ENCODE results near the gene GAGE12G. TPM values are rescaled to one million over a fixed set of nuclear protein-coding genes. Genes with fewer than 3 reads are reported as not detected.

The GAGE12G gene
- total RNA-seq, 1 donor from 2014 or later = not detected

- no peaks in the 10 kb centered on the region for H4K20me1 ChIP-seq (ENCODE audit: insufficient read depth, low read length)
- no peak overlapping the region for H3K4me3 ChIP-seq (ENCODE audit: insufficient read depth, low read depth, low read length)
- no peak for DNase-seq (ENCODE audit: low read depth)
- H3K27me3 ChIP-seq (ENCODE audit: insufficient read depth, low read length) = no peaks in the 10 kb centered on the region
- H3K4me3 Mint-ChIP-seq (ENCODE audit: unreplicated experiment) = no peak overlapping the region
- H3K27ac ChIP-seq (ENCODE audit: low read depth, low read length) = no peak overlapping the region
- H3K4me2 ChIP-seq (ENCODE audit: low read length) = no peak overlapping the region
- no peaks in the 10 kb centered on the region for H3K79me2 ChIP-seq (ENCODE audit: insufficient read depth, low read length)
- H3K4me1 Mint-ChIP-seq (ENCODE audit: low read depth, unreplicated experiment) = no peaks in the 10 kb centered on the region
- no peaks in the 10 kb centered on the region for H3K36me3 Mint-ChIP-seq (ENCODE audit: low read depth, unreplicated experiment)
- FAIRE-seq = peak; percentile 89
- no peak overlapping the region for H2AFZ ChIP-seq (ENCODE audit: low read depth, low read length)
- no peak overlapping the region for H3K9ac ChIP-seq (ENCODE audit: low read length)
- TF ChIP-seq EZH2 (IDR thresholded peaks at IDR 0.05; ENCODE audit: insufficient read depth, low read length) (no peak), CTCF (IDR thresholded peaks at IDR 0.05; ENCODE audit: insufficient read depth, low read depth, low read length) (no peak)
- H3K27ac Mint-ChIP-seq (ENCODE audit: unreplicated experiment) = no peak overlapping the region
- no peaks in the 10 kb centered on the region for H3K36me3 ChIP-seq (ENCODE audit: insufficient read depth, low read length)
- H3K9me3 ChIP-seq (ENCODE audit: insufficient read depth, low read depth, low read length) = no peaks in the 10 kb centered on the region
- H3K9me3 Mint-ChIP-seq (ENCODE audit: unreplicated experiment) = no peaks in the 10 kb centered on the region
- no peaks in the 10 kb centered on the region for H3K4me1 ChIP-seq (ENCODE audit: insufficient read depth, low read length)
- no peaks in the 10 kb centered on the region for H3K27me3 Mint-ChIP-seq (ENCODE audit: low read depth, unreplicated experiment)
Measured at GRCh38 chrX:49610718-49611310, 40.6 kb downstream of the GAGE12G start.

GRCh38 chrX:49618574-49618973 lies 48.4 kb downstream of the GAGE12G start:
- no peak overlapping the region for H3K4me3 Mint-ChIP-seq (ENCODE audit: unreplicated experiment)
- TF ChIP-seq CTCF (IDR thresholded peaks at IDR 0.05; ENCODE audit: insufficient read depth, low read depth, low read length) (no peak), EZH2 (IDR thresholded peaks at IDR 0.05; ENCODE audit: insufficient read depth, low read length) (no peak)
- H3K9me3 ChIP-seq (ENCODE audit: insufficient read depth, low read depth, low read length) = no peaks in the 10 kb centered on the region
- H3K79me2 ChIP-seq (ENCODE audit: insufficient read depth, low read length) = no peaks in the 10 kb centered on the region
- no peak for FAIRE-seq
- no peaks in the 10 kb centered on the region for H3K9me3 Mint-ChIP-seq (ENCODE audit: unreplicated experiment)
- no peaks in the 10 kb centered on the region for H4K20me1 ChIP-seq (ENCODE audit: insufficient read depth, low read length)
- H3K4me3 ChIP-seq (ENCODE audit: insufficient read depth, low read depth, low read length) = no peak overlapping the region
- no peaks in the 10 kb centered on the region for H3K36me3 ChIP-seq (ENCODE audit: insufficient read depth, low read length)
- H3K27me3 ChIP-seq (ENCODE audit: insufficient read depth, low read length) = no peaks in the 10 kb centered on the region
- H3K4me1 Mint-ChIP-seq (ENCODE audit: low read depth, unreplicated experiment) = no peaks in the 10 kb centered on the region
- H3K36me3 Mint-ChIP-seq (ENCODE audit: low read depth, unreplicated experiment) = no peaks in the 10 kb centered on the region
- H3K27ac ChIP-seq (ENCODE audit: low read depth, low read length) = no peak overlapping the region
- no peak for DNase-seq (ENCODE audit: low read depth)
- no peaks in the 10 kb centered on the region for H3K4me1 ChIP-seq (ENCODE audit: insufficient read depth, low read length)
- H3K4me2 ChIP-seq (ENCODE audit: low read length) = no peak overlapping the region
- no peak overlapping the region for H3K27ac Mint-ChIP-seq (ENCODE audit: unreplicated experiment)
- H2AFZ ChIP-seq (ENCODE audit: low read depth, low read length) = no peak overlapping the region
- H3K9ac ChIP-seq (ENCODE audit: low read length) = no peak overlapping the region
- H3K27me3 Mint-ChIP-seq (ENCODE audit: low read depth, unreplicated experiment) = no peaks in the 10 kb centered on the region

Other genes with a start within 250 kb of the GAGE12G start
- gene GAGE12J, start 248.4 kb upstream of the GAGE12G start, total RNA-seq = not detected in 2 replicates
- not detected in 2 replicates for gene GAGE13, start 238.8 kb upstream of the GAGE12G start, total RNA-seq
- gene GAGE12C, start 38.2 kb upstream of the GAGE12G start, total RNA-seq = not detected in 2 replicates
- not detected in 2 replicates for gene GAGE12D, start 28.7 kb upstream of the GAGE12G start, total RNA-seq
- not detected in 2 replicates for gene GAGE12E, start 19.1 kb upstream of the GAGE12G start, total RNA-seq
- gene GAGE12F, start 9.6 kb upstream of the GAGE12G start, total RNA-seq = not detected in 2 replicates
- not detected in 2 replicates for gene GAGE12H, start 9.5 kb downstream of the GAGE12G start, total RNA-seq
- not detected in 2 replicates for gene GAGE2A, start 19.1 kb downstream of the GAGE12G start, total RNA-seq
- not detected in 2 replicates for gene GAGE1, start 28.6 kb downstream of the GAGE12G start, total RNA-seq
- not detected in 2 replicates for gene PAGE1, start 125.6 kb downstream of the GAGE12G start, total RNA-seq